SU-DHL-6 (cell line): ENCODE measurements around the gene ZNF175.

ENCODE experiments used
- H2AFZ ChIP-seq: fragments of 200-600 bp; sonication (generic); 2 replicates; pipeline ENCODE4 v1.6.1; 2014; ENCODE audit warnings: low read depth, mild to moderate bottlenecking, moderate library complexity, mixed read lengths, antibody characterized with exemption, low read length; ENCODE audit not compliant: severe bottlenecking
- H3F3A ChIP-seq: fragments of 200-600 bp; shearing (Covaris generic); 2 replicates; pipeline ENCODE4 v1.6.0; 2016; ENCODE audit warnings: antibody characterized with exemption, mild to moderate bottlenecking; ENCODE audit not compliant: insufficient read depth
- H3K27ac ChIP-seq: fragments of 200-600 bp; sonication (generic); 2 replicates; pipeline ENCODE4 v1.5.1; 2016; ENCODE audit warnings: low read depth, mild to moderate bottlenecking, low read length, moderate library complexity, mixed read lengths
- H3K27me3 ChIP-seq: fragments of 200-600 bp; sonication (generic), shearing (Covaris generic); 2 replicates; pipeline ENCODE4 v1.6.0; 2014; ENCODE audit warnings: mild to moderate bottlenecking, low read length
- H3K36me3 ChIP-seq: fragments of 200-600 bp; sonication (generic); 2 replicates; pipeline ENCODE4 v1.6.1; 2014; ENCODE audit warnings: mild to moderate bottlenecking, low read length, mixed read lengths
- H3K4me2 ChIP-seq: fragments of 300-600, 200-600 bp; shearing (Covaris generic), sonication (generic); 2 replicates; pipeline ENCODE4 v1.6.0; 2014; ENCODE audit warnings: low read length, low read depth, mild to moderate bottlenecking; ENCODE audit not compliant: poor library complexity, severe bottlenecking
- H3K4me3 ChIP-seq: fragments of 200-600 bp; sonication (generic); 2 replicates; pipeline ENCODE4 v1.5.1; 2014; ENCODE audit warnings: antibody characterized with exemption, low read length, mild to moderate bottlenecking, mixed read lengths; ENCODE audit not compliant: insufficient read depth, poor library complexity, severe bottlenecking
- H3K79me2 ChIP-seq: fragments of 200-600 bp; sonication (generic); 2 replicates; pipeline ENCODE4 v1.6.1; 2014; ENCODE audit warnings: mild to moderate bottlenecking, low read length, moderate library complexity; ENCODE audit not compliant: insufficient read depth
- H3K9ac ChIP-seq: fragments of 200-600 bp; sonication (generic); 2 replicates; pipeline ENCODE4 v1.7.0; 2014; ENCODE audit warnings: mild to moderate bottlenecking, low read length
- H3K9me2 ChIP-seq: fragments of 200-600 bp; sonication (generic); replicated peaks from 2 replicates; pipeline ENCODE4 v1.6.1; 2014; ENCODE audit warnings: low read length; ENCODE audit not compliant: insufficient read depth
- H3K9me3 ChIP-seq: fragments of 200-600 bp; sonication (generic); 2 replicates; pipeline ENCODE4 v1.6.1; 2014; ENCODE audit warnings: low read length, mixed read lengths; ENCODE audit not compliant: insufficient read depth
- H4K20me1 ChIP-seq: fragments of 200-600 bp; sonication (generic); 2 replicates; pipeline ENCODE4 v1.6.1; 2014; ENCODE audit warnings: low read depth, mild to moderate bottlenecking, antibody characterized with exemption, low read length, moderate library complexity, mixed read lengths
- EZH2phosphoT487 ChIP-seq: fragments of 200-600 bp; sonication (generic), shearing (Covaris generic); conservative IDR thresholded peaks from 2 replicates; pipeline ENCODE4 v1.6.1; 2018; ENCODE audit warnings: mild to moderate bottlenecking, antibody characterized with exemption, low read length, moderate library complexity, mixed read lengths
- TF ChIP-seq, protein P1 (sequence below): fragments of 200-600 bp; sonication (generic); IDR thresholded peaks from one replicate; pipeline ENCODE4 v1.5.1; 2017; ENCODE audit warnings: antibody characterized with exemption, mild to moderate bottlenecking, low read length, moderate library complexity; ENCODE audit not compliant: insufficient read depth, poor library complexity, severe bottlenecking

ZNF175 gene

DNA sequence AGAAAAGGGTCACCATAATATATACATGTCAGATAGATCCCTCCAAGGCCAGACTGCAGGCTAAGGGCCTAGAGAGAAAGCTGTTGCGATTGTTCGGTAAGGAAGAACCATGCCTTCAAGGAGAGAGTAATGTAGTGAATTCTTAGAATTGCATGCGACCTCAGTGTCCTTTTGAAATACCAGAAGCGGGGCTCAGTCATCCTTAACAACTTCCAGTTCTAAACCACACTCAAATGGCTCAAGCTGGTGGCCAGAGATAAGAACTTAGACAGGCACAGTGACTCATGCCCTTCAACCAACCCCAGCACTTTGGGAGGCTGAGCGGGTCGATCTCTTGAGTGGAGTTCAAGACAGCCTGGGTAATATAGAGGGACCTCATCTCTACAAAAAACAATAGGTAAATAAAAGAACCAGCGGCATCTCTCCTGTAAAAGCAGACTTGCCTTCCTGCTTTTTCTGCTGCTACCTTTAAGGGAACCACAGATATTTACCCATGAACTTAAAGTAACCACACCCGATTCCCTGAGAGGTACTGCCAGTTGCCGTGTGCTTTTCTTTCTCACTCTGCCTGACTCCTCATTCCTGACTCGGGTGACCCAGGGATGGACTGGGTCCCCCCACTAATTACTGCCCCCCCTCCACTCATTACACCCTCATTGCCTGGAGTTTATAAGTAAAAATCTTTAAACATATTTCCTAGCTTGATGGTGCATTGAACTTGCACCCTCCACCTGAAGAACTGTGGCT lies 24.3 kb upstream of the ZNF175 start:
- Histone ChIP-seq H3K27ac (no peak overlapping the region), H3K79me2 (no peaks in the 10 kb centered on the region), H3K9me2 (no peaks in the 10 kb centered on the region), H3K4me2 (no peak overlapping the region), H3K9me3 (no peaks in the 10 kb centered on the region), H3F3A (no peaks in the 10 kb centered on the region), H3K27me3 (no peaks in the 10 kb centered on the region), H3K36me3 (no peaks in the 10 kb centered on the region), H2AFZ (no peak overlapping the region), H4K20me1 (no peaks in the 10 kb centered on the region), H3K9ac (no peak overlapping the region), H3K4me3 (no peak overlapping the region)
- TF ChIP-seq, protein P1, sequence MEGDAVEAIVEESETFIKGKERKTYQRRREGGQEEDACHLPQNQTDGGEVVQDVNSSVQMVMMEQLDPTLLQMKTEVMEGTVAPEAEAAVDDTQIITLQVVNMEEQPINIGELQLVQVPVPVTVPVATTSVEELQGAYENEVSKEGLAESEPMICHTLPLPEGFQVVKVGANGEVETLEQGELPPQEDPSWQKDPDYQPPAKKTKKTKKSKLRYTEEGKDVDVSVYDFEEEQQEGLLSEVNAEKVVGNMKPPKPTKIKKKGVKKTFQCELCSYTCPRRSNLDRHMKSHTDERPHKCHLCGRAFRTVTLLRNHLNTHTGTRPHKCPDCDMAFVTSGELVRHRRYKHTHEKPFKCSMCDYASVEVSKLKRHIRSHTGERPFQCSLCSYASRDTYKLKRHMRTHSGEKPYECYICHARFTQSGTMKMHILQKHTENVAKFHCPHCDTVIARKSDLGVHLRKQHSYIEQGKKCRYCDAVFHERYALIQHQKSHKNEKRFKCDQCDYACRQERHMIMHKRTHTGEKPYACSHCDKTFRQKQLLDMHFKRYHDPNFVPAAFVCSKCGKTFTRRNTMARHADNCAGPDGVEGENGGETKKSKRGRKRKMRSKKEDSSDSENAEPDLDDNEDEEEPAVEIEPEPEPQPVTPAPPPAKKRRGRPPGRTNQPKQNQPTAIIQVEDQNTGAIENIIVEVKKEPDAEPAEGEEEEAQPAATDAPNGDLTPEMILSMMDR: no peak
- no peak for TF ChIP-seq EZH2phosphoT487

DNA sequence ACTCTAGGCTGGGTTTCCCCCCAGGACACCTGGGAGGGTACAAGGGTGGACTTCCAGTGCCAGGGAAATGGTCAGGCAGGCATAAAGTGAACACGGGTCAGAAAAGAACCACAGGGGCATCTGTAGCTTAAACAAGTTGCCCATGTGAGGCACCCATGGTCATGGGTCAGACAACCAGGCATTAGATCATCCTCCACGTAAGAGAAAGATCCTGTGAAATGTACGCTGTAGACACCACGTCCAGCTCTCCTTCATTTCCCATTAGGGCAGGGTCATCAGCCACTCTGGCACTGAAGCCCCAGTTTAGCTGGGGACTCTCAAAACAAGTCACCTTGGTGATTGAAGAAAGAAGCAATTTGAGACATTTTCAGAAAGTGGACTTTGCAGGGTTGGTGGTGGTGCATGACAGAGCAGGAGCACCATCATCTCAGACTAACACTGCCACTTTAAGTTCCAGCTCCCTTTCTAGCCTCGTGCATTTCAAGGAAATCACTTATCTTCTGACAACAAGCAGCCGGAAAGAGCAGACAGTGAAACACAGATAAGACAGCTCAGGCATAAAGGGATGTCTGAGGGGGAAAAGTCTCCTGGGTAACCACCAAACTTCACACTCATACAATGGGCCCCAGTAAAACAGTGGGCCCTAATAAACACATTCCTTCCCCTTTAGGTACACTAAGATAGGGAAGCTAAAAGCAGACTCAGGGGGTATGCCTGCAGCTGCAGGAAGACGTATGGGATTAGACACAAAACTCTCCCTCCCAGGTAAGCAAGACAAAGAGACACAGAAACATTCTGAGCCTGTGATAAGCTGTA lies 23.5 kb upstream of the ZNF175 start:
- Histone ChIP-seq H3K4me3 (no peak overlapping the region), H3K9me3 (no peaks in the 10 kb centered on the region), H3K27ac (no peak overlapping the region), H3K4me2 (no peak overlapping the region), H3K9me2 (no peaks in the 10 kb centered on the region), H2AFZ (no peak overlapping the region), H3K79me2 (no peaks in the 10 kb centered on the region), H3K9ac (no peak overlapping the region), H3F3A (no peaks in the 10 kb centered on the region), H3K36me3 (no peaks in the 10 kb centered on the region), H3K27me3 (no peaks in the 10 kb centered on the region), H4K20me1 (no peaks in the 10 kb centered on the region)
- no peak for TF ChIP-seq EZH2phosphoT487
- TF ChIP-seq, protein P1: no peak

DNA sequence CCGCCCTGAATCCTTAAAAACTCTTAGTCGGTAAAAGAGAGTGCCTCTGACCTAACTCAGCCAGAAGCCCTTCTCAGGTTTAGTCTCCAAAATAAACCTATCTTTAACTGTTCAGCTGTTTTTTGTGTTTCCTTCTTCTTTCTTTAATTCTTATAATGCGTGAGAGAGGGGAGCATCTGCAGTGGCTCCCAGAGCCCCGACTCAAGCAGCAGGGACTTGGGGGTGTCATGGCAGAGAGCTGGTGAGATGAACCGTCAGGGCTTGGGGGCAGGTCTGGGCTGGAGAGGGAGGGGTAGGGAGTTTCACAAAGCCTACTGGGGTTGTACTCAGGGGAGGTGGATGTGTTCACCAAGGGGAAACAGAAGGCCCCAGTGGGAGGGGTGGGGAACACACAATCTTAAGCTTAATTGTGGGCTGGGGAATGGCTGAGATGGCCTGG lies 22.9 kb upstream of the ZNF175 start:
- Histone ChIP-seq H3K4me3 (no peak overlapping the region), H3F3A (no peaks in the 10 kb centered on the region), H3K27me3 (no peaks in the 10 kb centered on the region), H3K9me2 (no peaks in the 10 kb centered on the region), H3K9me3 (no peaks in the 10 kb centered on the region), H3K79me2 (no peaks in the 10 kb centered on the region), H3K27ac (no peak overlapping the region), H3K4me2 (no peak overlapping the region), H2AFZ (no peak overlapping the region), H4K20me1 (no peaks in the 10 kb centered on the region), H3K36me3 (no peaks in the 10 kb centered on the region), H3K9ac (no peak overlapping the region)
- TF ChIP-seq, protein P1: no peak
- TF ChIP-seq EZH2phosphoT487: no peak
